ENCODE results near the gene NFATC3. TPM values are rescaled to one million over a fixed set of nuclear protein-coding genes. Genes with fewer than 3 reads are reported as not detected.
"Not testable (repeated sequence)": the region's sequence is repeated elsewhere in the genome, so short reads cannot be mapped to it uniquely, and the experiment has no call there.

Gene NFATC3
- total and polyA plus RNA-seq, 2 of the 8 experiments (the other 6 are each of a cell fraction or from before 2014, with no cell fraction given): 17.6 to 34.5 TPM

- H4K20me1 ChIP-seq (replicated peaks in 1 of 2; ENCODE audit: control insufficient read depth in 1 of 2, insufficient read depth in 2 of 2, low read length in 2 of 2); DNase-seq (ENCODE audit: low read depth in 1 of 2, low spot score in 2 of 2); H2BK12ac ChIP-seq (ENCODE audit: low read depth, low read length); H3K4me2 ChIP-seq (ENCODE audit: insufficient read depth in 1 of 2, low read depth in 2 of 2, low read length in 2 of 2); H3K4me3 ChIP-seq (ENCODE audit: extremely low read depth in 1 of 4, insufficient read depth in 2 of 4, low read depth in 3 of 4, low read length in 4 of 4); H3K9ac ChIP-seq (replicated peaks in 1 of 4; ENCODE audit: extremely low read depth in 1 of 4, low read depth in 3 of 4, low read length in 3 of 4); H3K56ac ChIP-seq (replicated peaks; ENCODE audit: insufficient read length, low read depth, low read length); H3K27ac ChIP-seq (ENCODE audit: low read depth, low read length); H3K14ac ChIP-seq (ENCODE audit: insufficient read length); H3K18ac ChIP-seq (ENCODE audit: extremely low read depth, low read length); H2AFZ ChIP-seq (ENCODE audit: low read length); H2BK5ac ChIP-seq (ENCODE audit: low read depth, low read length); H3K9me3 ChIP-seq (ENCODE audit: insufficient read depth in 2 of 2, low read depth in 1 of 2, low read length in 1 of 2); H4K8ac ChIP-seq (ENCODE audit: extremely low read depth, insufficient read depth, low read length); H4K91ac ChIP-seq (replicated peaks; ENCODE audit: insufficient read length, low read length); H2BK15ac ChIP-seq (ENCODE audit: low read length); H3K23ac ChIP-seq (ENCODE audit: insufficient read length); H3K4me1 ChIP-seq (replicated peaks in 1 of 4; ENCODE audit: control insufficient read depth in 3 of 4, insufficient read depth in 4 of 4, low read length in 3 of 4); H3K36me3 ChIP-seq (ENCODE audit: control insufficient read depth in 2 of 4, insufficient read depth in 4 of 4, low read length in 3 of 4); POLR2A ChIA-PET (ENCODE audit: partially characterized antibody); H3K4ac ChIP-seq (replicated peaks; ENCODE audit: insufficient read length, low read depth, low read length); H2AK5ac ChIP-seq (ENCODE audit: low read depth, low read length); H2BK120ac ChIP-seq (replicated peaks; ENCODE audit: low read depth, low read length); H3K23me2 ChIP-seq (ENCODE audit: low read depth, low read length); H2BK20ac ChIP-seq (ENCODE audit: low read length); FAIRE-seq; H4K5ac ChIP-seq (ENCODE audit: insufficient read length, low read depth, low read length); H3K27me3 ChIP-seq (replicated peaks in 1 of 4; ENCODE audit: control insufficient read depth in 3 of 4, extremely low read depth in 1 of 4, insufficient read depth in 3 of 4, low read length in 3 of 4); H3K79me1 ChIP-seq (ENCODE audit: low read depth, low read length): not testable (repeated sequence)
- WGBS, 2 experiments (ENCODE audit: extremely low coverage in 1 of 2, insufficient coverage in 1 of 2, insufficient read length in 1 of 2, insufficient replicate concordance in 2 of 2, low coverage in 1 of 2, low lambda C conversion rate in 2 of 2, missing lambda C conversion rate in 1 of 2): 94% methylated on average over 9 of the region's 9 CpGs; no CpG with 5 or more reads in 1 of the 2 experiments
- CTCF ChIA-PET (ENCODE audit: partially characterized antibody): interaction anchor here (3.3 kb wide), 1 partner anchor 14 kb away, joined by 15 read pairs; no protein-coding TSS in a partner anchor
- H3K79me2 ChIP-seq (ENCODE audit: control insufficient read depth in 1 of 2, insufficient read depth in 2 of 2, low read length in 2 of 2): peaks cover 1 to 84% of the 10 kb centered on the region in 2 experiments; a peak in 3 of 4 replicates
Observed at GRCh38 chr16:68107230-68107928, 22.2 kb downstream of the NFATC3 start.

GRCh38 chr16:68109156-68109555 is 24.0 kb downstream of the NFATC3 start:
- POLR2A ChIA-PET (ENCODE audit: partially characterized antibody); H2BK5ac ChIP-seq (ENCODE audit: low read depth, low read length); H3K9ac ChIP-seq (replicated peaks in 1 of 4; ENCODE audit: extremely low read depth in 1 of 4, low read depth in 3 of 4, low read length in 3 of 4); H3K27me3 ChIP-seq (replicated peaks in 1 of 4; ENCODE audit: control insufficient read depth in 3 of 4, extremely low read depth in 1 of 4, insufficient read depth in 3 of 4, low read length in 3 of 4); H3K9me3 ChIP-seq (ENCODE audit: insufficient read depth in 2 of 2, low read depth in 1 of 2, low read length in 1 of 2); H3K79me1 ChIP-seq (ENCODE audit: low read depth, low read length); H3K4me2 ChIP-seq (ENCODE audit: insufficient read depth in 1 of 2, low read depth in 2 of 2, low read length in 2 of 2); H3K23me2 ChIP-seq (ENCODE audit: low read depth, low read length); DNase-seq (ENCODE audit: low read depth in 1 of 2, low spot score in 2 of 2); H2AFZ ChIP-seq (ENCODE audit: low read length); H2BK20ac ChIP-seq (ENCODE audit: low read length); H4K5ac ChIP-seq (ENCODE audit: insufficient read length, low read depth, low read length); H2AK5ac ChIP-seq (ENCODE audit: low read depth, low read length); H3K27ac ChIP-seq (ENCODE audit: low read depth, low read length); FAIRE-seq; H3K4ac ChIP-seq (replicated peaks; ENCODE audit: insufficient read length, low read depth, low read length); H2BK12ac ChIP-seq (ENCODE audit: low read depth, low read length); H4K91ac ChIP-seq (replicated peaks; ENCODE audit: insufficient read length, low read length); H3K56ac ChIP-seq (replicated peaks; ENCODE audit: insufficient read length, low read depth, low read length); H3K18ac ChIP-seq (ENCODE audit: extremely low read depth, low read length); H2BK120ac ChIP-seq (replicated peaks; ENCODE audit: low read depth, low read length); H4K20me1 ChIP-seq (replicated peaks in 1 of 2; ENCODE audit: control insufficient read depth in 1 of 2, insufficient read depth in 2 of 2, low read length in 2 of 2); H3K36me3 ChIP-seq (ENCODE audit: control insufficient read depth in 2 of 4, insufficient read depth in 4 of 4, low read length in 3 of 4); H4K8ac ChIP-seq (ENCODE audit: extremely low read depth, insufficient read depth, low read length); H3K4me3 ChIP-seq (ENCODE audit: extremely low read depth in 1 of 4, insufficient read depth in 2 of 4, low read depth in 3 of 4, low read length in 4 of 4); H3K23ac ChIP-seq (ENCODE audit: insufficient read length); H2BK15ac ChIP-seq (ENCODE audit: low read length); H3K14ac ChIP-seq (ENCODE audit: insufficient read length); H3K4me1 ChIP-seq (replicated peaks in 1 of 4; ENCODE audit: control insufficient read depth in 3 of 4, insufficient read depth in 4 of 4, low read length in 3 of 4): not testable (repeated sequence)
- CTCF ChIA-PET (ENCODE audit: partially characterized antibody): interaction anchor here (1.6 to 3.3 kb wide), 2 partner anchors 15 to 16 kb away, joined by 9 to 15 read pairs; no protein-coding TSS in a partner anchor
- WGBS, 2 experiments (ENCODE audit: extremely low coverage in 1 of 2, insufficient coverage in 1 of 2, insufficient read length in 1 of 2, insufficient replicate concordance in 2 of 2, low coverage in 1 of 2, low lambda C conversion rate in 2 of 2, missing lambda C conversion rate in 1 of 2): 88% methylated on average over 5 of the region's 5 CpGs; no CpG with 5 or more reads in 1 of the 2 experiments
- H3K79me2 ChIP-seq (ENCODE audit: control insufficient read depth in 1 of 2, insufficient read depth in 2 of 2, low read length in 2 of 2): peaks cover 0 to 85% of the 10 kb centered on the region in 2 experiments; a peak in 2 of 4 replicates

All from H1 (cell line).